Muscle layer of colon (tissue), 2 donors: ENCODE data around the gene NDUFS8.

Experiments
- H3K27ac ChIP-seq: one replicate; pipeline ENCODE4 v1.7.0; 2013; ENCODE audit warnings: low read depth, mild to moderate bottlenecking, low read length, moderate library complexity
- H3K27me3 ChIP-seq, 2 donors: one replicate each; pipeline ENCODE4 v1.7.0; 2013; ENCODE audit warnings: low read length in 2 of 2, mild to moderate bottlenecking in 2 of 2; ENCODE audit not compliant: insufficient read depth in 2 of 2, control insufficient read depth in 1 of 2
- H3K36me3 ChIP-seq: one replicate; pipeline ENCODE4 v1.7.0; 2013; ENCODE audit warnings: mild to moderate bottlenecking, low read length; ENCODE audit not compliant: insufficient read depth
- H3K4me1 ChIP-seq: one replicate; pipeline ENCODE4 v1.7.0; 2013; ENCODE audit warnings: mild to moderate bottlenecking, low read length; ENCODE audit not compliant: insufficient read depth
- H3K4me3 ChIP-seq, 2 donors: one replicate each; pipeline ENCODE4 v1.7.0; 2013; ENCODE audit warnings: low read length in 2 of 2, low read depth in 1 of 2, mild to moderate bottlenecking in 1 of 2, moderate library complexity in 1 of 2
- H3K9ac ChIP-seq: one replicate; pipeline ENCODE4 v1.7.0; 2013; ENCODE audit warnings: low read length
- H3K9me3 ChIP-seq: one replicate; pipeline ENCODE4 v1.7.0; 2013; ENCODE audit warnings: mild to moderate bottlenecking, low read length
- donor health status: abdominal sarcoma.
- donor health status: Adenocarcinoma of cecum.

The NDUFS8 gene

DNA sequence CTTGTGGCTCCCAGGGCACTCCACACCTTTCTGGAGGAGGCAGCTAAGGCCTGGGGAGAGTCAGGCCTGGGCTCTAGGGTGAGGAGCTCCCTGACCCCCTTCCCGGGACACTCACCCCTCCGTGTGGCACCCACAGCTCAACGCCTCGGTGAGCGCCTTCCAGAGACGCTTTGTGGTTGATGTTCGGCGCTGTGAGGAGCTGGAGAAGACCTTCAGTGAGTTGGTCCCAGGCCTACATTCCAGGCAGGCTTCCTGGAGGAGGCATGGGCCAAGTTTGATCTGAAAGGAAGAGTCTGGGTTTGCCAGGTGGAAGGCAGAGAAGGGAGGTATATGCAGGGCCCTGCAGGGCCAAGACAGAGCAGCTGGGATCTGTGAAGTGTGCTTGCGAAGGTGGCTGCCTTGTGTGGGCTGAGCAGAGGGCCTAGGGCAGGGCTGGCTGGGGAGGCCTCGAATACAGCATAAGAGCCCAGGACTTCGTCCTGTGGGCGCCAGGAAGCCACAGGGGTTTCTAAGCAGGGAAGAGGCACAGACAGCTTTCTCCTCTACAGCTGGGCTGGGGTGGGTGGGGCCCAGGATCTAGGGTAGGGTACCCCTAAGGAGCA is 11.2 kb downstream of the NDUFS8 start:
- H3K27me3 ChIP-seq = no peaks in the 10 kb centered on the region
- H3K9me3 ChIP-seq = no peaks in the 10 kb centered on the region
- H3K4me1 ChIP-seq = peaks cover 38% of the 10 kb centered on the region
- H3K9ac ChIP-seq = no peak overlapping the region
- H3K27ac ChIP-seq = no peak overlapping the region
- no peak overlapping the region for H3K4me3 ChIP-seq
- H3K36me3 ChIP-seq = peaks cover 18% of the 10 kb centered on the region

DNA sequence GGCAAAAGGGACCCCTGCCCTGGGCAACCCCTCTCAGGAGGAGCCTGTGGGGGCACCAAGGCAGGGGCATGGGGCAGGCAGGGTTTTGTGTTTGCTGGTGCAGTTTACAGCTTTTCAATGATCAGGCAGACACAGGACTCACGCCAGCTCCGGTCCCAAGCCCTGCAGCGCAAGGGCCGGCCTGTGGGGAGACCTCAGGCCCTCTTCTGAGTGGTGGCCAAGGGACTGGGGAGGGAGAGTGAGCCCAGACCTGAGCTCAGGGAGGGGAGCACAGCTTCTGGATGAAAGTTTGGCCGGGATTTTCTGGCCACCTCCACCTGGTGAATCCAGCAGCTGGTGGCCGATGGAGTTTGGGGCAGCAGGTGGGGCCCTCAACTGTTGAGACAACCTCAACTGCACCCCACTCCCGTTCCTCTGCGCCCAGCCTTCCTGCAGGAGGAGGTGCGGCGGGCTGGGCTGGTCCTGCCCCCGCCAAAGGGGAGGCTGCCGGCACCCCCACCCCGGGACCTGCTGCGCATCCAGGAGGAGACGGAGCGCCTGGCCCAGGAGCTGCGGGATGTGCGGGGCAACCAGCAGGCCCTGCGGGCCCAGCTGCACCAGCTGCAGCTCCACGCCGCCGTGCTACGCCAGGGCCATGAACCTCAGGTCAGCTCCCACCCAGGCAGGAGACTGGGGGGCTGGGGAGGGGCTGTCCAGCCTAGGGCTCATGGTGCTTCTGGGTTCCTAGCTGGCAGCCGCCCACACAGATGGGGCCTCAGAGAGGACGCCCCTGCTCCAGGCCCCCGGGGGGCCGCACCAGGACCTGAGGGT is 11.9 kb downstream of the NDUFS8 start:
- no peaks in the 10 kb centered on the region for H3K27me3 ChIP-seq
- peaks cover 37% of the 10 kb centered on the region for H3K4me1 ChIP-seq
- H3K36me3 ChIP-seq = peaks cover 18% of the 10 kb centered on the region
- H3K9me3 ChIP-seq = no peaks in the 10 kb centered on the region
- no peak overlapping the region for H3K4me3 ChIP-seq
- H3K9ac ChIP-seq = no peak overlapping the region
- no peak overlapping the region for H3K27ac ChIP-seq

DNA sequence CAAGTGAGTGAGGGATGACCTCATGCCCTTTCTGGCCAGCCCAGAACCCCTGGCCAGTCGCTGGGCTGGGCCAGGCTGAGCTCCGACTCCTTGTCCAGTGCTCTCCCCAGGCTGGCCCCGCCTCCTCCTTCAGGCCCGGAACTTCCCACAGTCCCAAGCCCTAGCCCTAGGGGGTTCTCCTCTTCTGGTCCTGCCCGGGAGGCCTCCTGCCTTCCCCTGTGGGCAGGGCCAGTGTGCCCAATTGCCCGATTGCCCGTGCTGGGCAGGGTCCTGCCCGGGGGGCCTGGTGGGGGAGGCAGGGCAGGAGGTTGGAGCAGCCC is 12.5 kb downstream of the NDUFS8 start:
- Histone ChIP-seq H3K9me3 (no peaks in the 10 kb centered on the region), H3K27ac (no peak overlapping the region), H3K9ac (no peak overlapping the region), H3K27me3 (no peaks in the 10 kb centered on the region), H3K4me1 (peaks cover 31% of the 10 kb centered on the region), H3K4me3 (no peak overlapping the region), H3K36me3 (peaks cover 18% of the 10 kb centered on the region)

DNA sequence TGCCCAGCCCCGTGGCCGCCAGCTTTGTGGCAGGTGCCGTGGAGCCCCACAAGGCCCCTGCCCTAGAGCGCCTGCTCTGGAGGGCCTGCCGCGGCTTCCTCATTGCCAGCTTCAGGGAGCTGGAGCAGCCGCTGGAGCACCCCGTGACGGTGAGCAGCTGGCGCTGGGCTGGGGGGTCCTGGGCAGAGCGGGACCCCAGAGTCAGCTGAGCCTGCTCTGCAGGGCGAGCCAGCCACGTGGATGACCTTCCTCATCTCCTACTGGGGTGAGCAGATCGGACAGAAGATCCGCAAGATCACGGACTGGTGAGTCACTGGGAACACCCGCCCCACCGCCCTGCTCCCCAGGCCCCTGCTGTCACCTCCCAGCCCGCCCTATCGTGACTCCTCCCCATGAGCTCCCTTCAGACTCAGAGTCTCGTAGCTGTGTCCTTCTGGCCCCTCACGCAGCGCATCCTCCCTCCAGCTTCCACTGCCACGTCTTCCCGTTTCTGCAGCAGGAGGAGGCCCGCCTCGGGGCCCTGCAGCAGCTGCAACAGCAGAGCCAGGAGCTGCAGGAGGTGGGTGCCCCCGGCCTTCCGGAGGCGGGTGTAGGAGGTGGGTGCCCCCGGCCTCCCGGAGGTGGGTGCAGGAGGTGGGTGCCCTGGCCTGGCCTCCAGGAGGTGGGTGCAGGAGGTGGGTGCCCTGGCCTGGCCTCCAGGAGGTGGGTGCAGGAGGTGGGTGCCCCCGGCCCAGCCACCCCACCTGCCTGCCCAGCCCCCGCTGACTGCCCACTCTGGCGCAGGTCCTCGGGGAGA is 13.1 kb downstream of the NDUFS8 start:
- Histone ChIP-seq H3K27ac (no peak overlapping the region), H3K9me3 (no peaks in the 10 kb centered on the region), H3K36me3 (peaks cover 20% of the 10 kb centered on the region), H3K4me3 (no peak overlapping the region), H3K4me1 (peaks cover 26% of the 10 kb centered on the region), H3K27me3 (no peaks in the 10 kb centered on the region), H3K9ac (no peak overlapping the region)

DNA sequence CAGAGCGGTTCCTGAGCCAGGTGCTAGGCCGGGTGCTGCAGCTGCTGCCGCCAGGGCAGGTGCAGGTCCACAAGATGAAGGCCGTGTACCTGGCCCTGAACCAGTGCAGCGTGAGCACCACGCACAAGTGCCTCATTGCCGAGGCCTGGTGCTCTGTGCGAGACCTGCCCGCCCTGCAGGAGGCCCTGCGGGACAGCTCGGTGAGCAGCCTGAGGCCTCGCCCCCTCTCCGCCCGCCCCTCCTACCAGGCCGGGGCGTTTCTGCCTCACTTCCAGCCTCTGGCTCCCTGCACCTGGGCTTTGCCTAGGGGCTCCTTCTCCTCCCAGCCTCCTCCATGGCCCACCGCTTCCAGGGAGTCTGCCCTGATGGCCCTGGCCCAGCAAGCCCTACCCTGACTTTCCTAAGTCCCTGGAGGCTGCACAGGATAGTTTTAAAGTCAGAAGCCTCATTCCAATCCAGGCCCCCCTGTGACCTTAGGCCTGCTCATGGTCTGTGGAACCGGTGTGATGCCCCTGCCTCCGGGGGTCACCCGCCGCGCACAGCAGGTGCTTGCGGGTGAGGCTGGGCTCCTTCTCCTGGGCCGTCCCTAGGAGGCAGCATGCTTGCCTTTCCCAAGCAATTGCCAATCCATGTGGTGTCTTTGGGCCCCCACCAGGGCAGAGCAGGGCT is 13.8 kb downstream of the NDUFS8 start:
- peaks cover 22% of the 10 kb centered on the region for H3K4me1 ChIP-seq
- no peak overlapping the region for H3K9ac ChIP-seq
- H3K27ac ChIP-seq = no peak overlapping the region
- no peak overlapping the region for H3K4me3 ChIP-seq
- H3K36me3 ChIP-seq = peaks cover 27% of the 10 kb centered on the region
- H3K27me3 ChIP-seq = no peaks in the 10 kb centered on the region
- no peaks in the 10 kb centered on the region for H3K9me3 ChIP-seq

DNA sequence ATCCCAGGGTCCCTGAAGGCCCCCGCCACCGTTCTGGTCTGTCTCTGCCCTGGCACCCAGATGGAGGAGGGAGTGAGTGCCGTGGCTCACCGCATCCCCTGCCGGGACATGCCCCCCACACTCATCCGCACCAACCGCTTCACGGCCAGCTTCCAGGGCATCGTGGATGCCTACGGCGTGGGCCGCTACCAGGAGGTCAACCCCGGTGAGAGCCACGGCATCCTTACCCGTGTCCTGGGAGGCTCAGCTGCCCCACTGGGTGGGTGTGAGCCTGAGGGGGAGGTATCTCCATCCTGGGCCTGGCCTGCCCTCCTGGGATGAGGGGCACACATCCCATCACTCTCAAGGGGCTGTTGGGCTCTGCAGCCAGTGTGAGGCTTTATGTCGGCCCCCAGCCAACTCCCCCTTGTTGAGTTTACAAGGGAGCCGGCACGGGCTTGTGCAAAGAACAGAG is 14.4 kb downstream of the NDUFS8 start:
- Histone ChIP-seq H3K36me3 (peaks cover 30% of the 10 kb centered on the region), H3K4me1 (peaks cover 15% of the 10 kb centered on the region), H3K4me3 (no peak overlapping the region), H3K9ac (no peak overlapping the region), H3K9me3 (no peaks in the 10 kb centered on the region), H3K27me3 (no peaks in the 10 kb centered on the region), H3K27ac (no peak overlapping the region)

DNA sequence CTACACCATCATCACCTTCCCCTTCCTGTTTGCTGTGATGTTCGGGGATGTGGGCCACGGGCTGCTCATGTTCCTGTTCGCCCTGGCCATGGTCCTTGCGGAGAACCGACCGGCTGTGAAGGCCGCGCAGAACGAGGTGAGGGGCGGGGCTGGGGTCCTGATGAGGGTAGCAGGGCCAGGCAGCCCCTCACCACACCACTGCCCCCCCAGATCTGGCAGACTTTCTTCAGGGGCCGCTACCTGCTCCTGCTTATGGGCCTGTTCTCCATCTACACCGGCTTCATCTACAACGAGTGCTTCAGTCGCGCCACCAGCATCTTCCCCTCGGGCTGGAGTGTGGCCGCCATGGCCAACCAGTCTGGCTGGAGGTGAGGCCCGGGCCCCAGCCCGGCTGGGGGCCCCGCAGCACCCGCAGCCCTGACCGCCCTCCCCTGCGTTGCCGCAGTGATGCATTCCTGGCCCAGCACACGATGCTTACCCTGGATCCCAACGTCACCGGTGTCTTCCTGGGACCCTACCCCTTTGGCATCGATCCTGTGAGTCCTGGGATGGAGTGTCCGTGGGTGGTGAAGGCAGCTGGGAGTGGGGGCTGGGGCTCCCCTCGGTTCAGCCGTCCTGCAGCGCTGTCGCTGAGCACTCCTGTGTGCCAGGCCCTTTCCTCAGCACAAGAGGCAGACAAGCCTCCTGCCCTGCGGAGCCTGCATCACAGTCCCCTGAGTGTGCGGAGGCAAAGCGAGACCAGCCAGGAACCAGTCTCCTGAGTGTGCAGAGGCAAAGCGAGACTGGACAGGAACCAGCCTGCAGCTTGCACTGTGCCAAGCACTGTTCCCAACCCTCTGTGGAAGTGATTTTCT is 17.2 kb downstream of the NDUFS8 start:
- no peak overlapping the region for H3K27ac ChIP-seq
- H3K9ac ChIP-seq = no peak overlapping the region
- H3K36me3 ChIP-seq = peaks cover 55% of the 10 kb centered on the region
- no peaks in the 10 kb centered on the region for H3K9me3 ChIP-seq
- no peaks in the 10 kb centered on the region for H3K27me3 ChIP-seq
- no peaks in the 10 kb centered on the region for H3K4me1 ChIP-seq
- H3K4me3 ChIP-seq = no peak overlapping the region

DNA sequence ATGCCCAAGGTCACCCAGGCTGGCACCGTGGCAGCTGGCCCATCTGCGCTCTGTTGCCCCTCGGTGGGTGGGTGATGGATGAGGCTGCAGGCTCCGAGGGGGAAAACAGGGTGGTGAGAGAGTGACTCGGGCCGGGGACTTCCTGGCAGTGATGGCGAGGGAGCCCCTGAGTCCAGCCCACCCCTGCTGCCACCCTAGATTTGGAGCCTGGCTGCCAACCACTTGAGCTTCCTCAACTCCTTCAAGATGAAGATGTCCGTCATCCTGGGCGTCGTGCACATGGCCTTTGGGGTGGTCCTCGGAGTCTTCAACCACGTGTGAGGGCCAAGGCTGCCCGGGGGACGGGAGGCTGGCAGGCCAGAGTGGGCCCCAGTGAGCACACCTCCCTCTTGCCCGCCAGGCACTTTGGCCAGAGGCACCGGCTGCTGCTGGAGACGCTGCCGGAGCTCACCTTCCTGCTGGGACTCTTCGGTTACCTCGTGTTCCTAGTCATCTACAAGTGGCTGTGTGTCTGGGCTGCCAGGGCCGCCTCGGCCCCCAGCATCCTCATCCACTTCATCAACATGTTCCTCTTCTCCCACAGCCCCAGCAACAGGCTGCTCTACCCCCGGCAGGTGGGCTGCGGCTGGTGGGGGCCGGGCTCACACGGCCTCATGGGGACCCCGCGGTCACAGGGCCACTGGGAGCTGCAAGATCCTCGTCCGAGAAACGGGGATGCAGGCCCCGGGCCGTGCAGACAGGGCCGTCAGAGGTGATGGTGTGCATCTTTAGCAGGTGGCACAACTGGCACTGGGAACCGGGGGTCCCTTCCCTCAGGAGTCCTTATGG is 18.4 kb downstream of the NDUFS8 start:
- Histone ChIP-seq H3K4me3 (no peak overlapping the region), H3K36me3 (peaks cover 56% of the 10 kb centered on the region), H3K4me1 (no peaks in the 10 kb centered on the region), H3K27me3 (no peaks in the 10 kb centered on the region), H3K27ac (no peak overlapping the region), H3K9me3 (no peaks in the 10 kb centered on the region), H3K9ac (no peak overlapping the region)

DNA sequence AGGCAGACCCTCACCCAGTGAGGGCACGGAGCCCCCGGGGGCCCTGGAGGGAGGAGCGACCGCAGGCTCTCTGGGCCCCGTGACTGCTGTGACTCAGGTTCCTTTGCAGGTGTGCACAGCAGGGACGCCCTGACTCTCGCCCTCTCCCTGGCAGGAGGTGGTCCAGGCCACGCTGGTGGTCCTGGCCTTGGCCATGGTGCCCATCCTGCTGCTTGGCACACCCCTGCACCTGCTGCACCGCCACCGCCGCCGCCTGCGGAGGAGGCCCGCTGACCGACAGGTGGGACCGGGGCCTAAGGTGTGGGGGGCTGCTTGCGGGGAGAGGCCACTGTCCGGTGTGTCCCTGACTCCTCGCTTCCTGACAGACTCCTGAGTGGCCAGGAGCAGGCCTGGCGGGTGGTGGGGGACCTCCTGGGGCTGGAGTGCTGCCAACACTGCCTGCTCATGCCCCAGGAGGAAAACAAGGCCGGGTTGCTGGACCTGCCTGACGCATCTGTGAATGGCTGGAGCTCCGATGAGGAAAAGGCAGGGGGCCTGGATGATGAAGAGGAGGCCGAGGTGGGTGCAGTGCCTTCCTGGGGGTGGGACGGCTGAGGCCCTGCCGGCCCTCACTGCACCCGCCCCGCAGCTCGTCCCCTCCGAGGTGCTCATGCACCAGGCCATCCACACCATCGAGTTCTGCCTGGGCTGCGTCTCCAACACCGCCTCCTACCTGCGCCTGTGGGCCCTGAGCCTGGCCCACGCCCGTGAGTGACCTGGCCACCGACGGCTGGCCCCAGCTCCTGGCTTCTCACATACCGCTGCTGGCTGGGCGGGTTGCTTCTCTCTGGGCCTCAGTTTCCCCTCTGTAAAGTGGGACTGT is 19.3 kb downstream of the NDUFS8 start:
- H3K9me3 ChIP-seq = no peaks in the 10 kb centered on the region
- no peak overlapping the region for H3K9ac ChIP-seq
- no peak overlapping the region for H3K4me3 ChIP-seq
- H3K4me1 ChIP-seq = no peaks in the 10 kb centered on the region
- peaks cover 50% of the 10 kb centered on the region for H3K36me3 ChIP-seq
- H3K27me3 ChIP-seq = no peaks in the 10 kb centered on the region
- H3K27ac ChIP-seq = no peak overlapping the region
